Measurements from ENCODE around the gene DUSP15. TPM values are rescaled to one million over a fixed set of nuclear protein-coding genes. Genes with fewer than 3 reads are reported as not detected.
A peak's percentile ranks its signal among the peaks of the same experiment; 100 is the strongest.

Gene DUSP15
- total RNA-seq, 1 donor from 2014 or later: 19.3 TPM

- Mint-ChIP-seq H3K4me3 (ENCODE audit: unreplicated experiment) (peak overlapping the region; percentile 86), H3K4me1 (ENCODE audit: low read depth, unreplicated experiment) (peaks cover 27% of the 10 kb centered on the region), H3K27ac (ENCODE audit: unreplicated experiment) (peak overlapping the region; percentile 83), H3K36me3 (ENCODE audit: unreplicated experiment) (no peaks in the 10 kb centered on the region), H3K9me3 (ENCODE audit: unreplicated experiment) (peaks cover 22% of the 10 kb centered on the region), H3K27me3 (ENCODE audit: unreplicated experiment) (peaks cover 29% of the 10 kb centered on the region)
- TF ChIP-seq CTCF (IDR thresholded peaks at IDR 0.05; ENCODE audit: partially characterized antibody, unreplicated experiment): no peak
- DNase-seq: peak; percentile 9
These were observed 10.3 kb downstream of the DUSP15 start for GRCh38 chr20:31859998-31860380.

GRCh38 chr20:31859266-31859997 is 10.9 kb downstream of the DUSP15 start:
- no peak for TF ChIP-seq CTCF (IDR thresholded peaks at IDR 0.05; ENCODE audit: partially characterized antibody, unreplicated experiment)
- DNase-seq: peak; percentile 23
- Mint-ChIP-seq H3K36me3 (ENCODE audit: unreplicated experiment) (no peaks in the 10 kb centered on the region), H3K27ac (ENCODE audit: unreplicated experiment) (no peak overlapping the region), H3K4me3 (ENCODE audit: unreplicated experiment) (peak overlapping the region; percentile 53), H3K4me1 (ENCODE audit: low read depth, unreplicated experiment) (peaks cover 27% of the 10 kb centered on the region), H3K27me3 (ENCODE audit: unreplicated experiment) (peaks cover 28% of the 10 kb centered on the region), H3K9me3 (ENCODE audit: unreplicated experiment) (peaks cover 21% of the 10 kb centered on the region)

GRCh38 chr20:31858760-31859083 is 11.6 kb downstream of the DUSP15 start:
- no peak for TF ChIP-seq CTCF (IDR thresholded peaks at IDR 0.05; ENCODE audit: partially characterized antibody, unreplicated experiment)
- H3K4me1 Mint-ChIP-seq (ENCODE audit: low read depth, unreplicated experiment): peaks cover 25% of the 10 kb centered on the region
- H3K9me3 Mint-ChIP-seq (ENCODE audit: unreplicated experiment): peaks cover 21% of the 10 kb centered on the region
- no peaks in the 10 kb centered on the region for H3K36me3 Mint-ChIP-seq (ENCODE audit: unreplicated experiment)
- peaks cover 27% of the 10 kb centered on the region for H3K27me3 Mint-ChIP-seq (ENCODE audit: unreplicated experiment)
- DNase-seq: peak; percentile 10
- H3K27ac Mint-ChIP-seq (ENCODE audit: unreplicated experiment): no peak overlapping the region
- no peak overlapping the region for H3K4me3 Mint-ChIP-seq (ENCODE audit: unreplicated experiment)

GRCh38 chr20:31857861-31858759 is 12.2 kb downstream of the DUSP15 start:
- no peak for TF ChIP-seq CTCF (IDR thresholded peaks at IDR 0.05; ENCODE audit: partially characterized antibody, unreplicated experiment)
- Mint-ChIP-seq H3K4me1 (ENCODE audit: low read depth, unreplicated experiment) (peaks cover 21% of the 10 kb centered on the region), H3K4me3 (ENCODE audit: unreplicated experiment) (no peak overlapping the region), H3K36me3 (ENCODE audit: unreplicated experiment) (no peaks in the 10 kb centered on the region), H3K27ac (ENCODE audit: unreplicated experiment) (no peak overlapping the region), H3K27me3 (ENCODE audit: unreplicated experiment) (peaks cover 22% of the 10 kb centered on the region), H3K9me3 (ENCODE audit: unreplicated experiment) (peaks cover 20% of the 10 kb centered on the region)
- DNase-seq: peak; percentile 18

GRCh38 chr20:31856516-31856915 is 13.8 kb downstream of the DUSP15 start:
- peaks cover 8% of the 10 kb centered on the region for H3K4me1 Mint-ChIP-seq (ENCODE audit: low read depth, unreplicated experiment)
- H3K27ac Mint-ChIP-seq (ENCODE audit: unreplicated experiment): no peak overlapping the region
- no peak for TF ChIP-seq CTCF (IDR thresholded peaks at IDR 0.05; ENCODE audit: partially characterized antibody, unreplicated experiment)
- peak; percentile 12 for DNase-seq
- no peaks in the 10 kb centered on the region for H3K36me3 Mint-ChIP-seq (ENCODE audit: unreplicated experiment)
- peaks cover 11% of the 10 kb centered on the region for H3K27me3 Mint-ChIP-seq (ENCODE audit: unreplicated experiment)
- peaks cover 7% of the 10 kb centered on the region for H3K9me3 Mint-ChIP-seq (ENCODE audit: unreplicated experiment)
- no peak overlapping the region for H3K4me3 Mint-ChIP-seq (ENCODE audit: unreplicated experiment)

All from glutamatergic neuron (in vitro differentiated cells).